Smooth muscle cell (in vitro differentiated cells): ENCODE data around the gene ETS2. TPM values are rescaled to one million over a fixed set of nuclear protein-coding genes. Genes with fewer than 3 reads are reported as not detected.

Experiments used
- DNase-seq: peaks from one replicate; lab custom pipeline; 2025; ENCODE audit not compliant: unreplicated experiment; lab: John Stamatoyannopoulos, UW
- H2AFZ ChIP-seq: fragments of 200-600 bp; sonication (generic); 2 replicates; pipeline ENCODE4 v1.6.0; 2016; ENCODE audit warnings: antibody characterized with exemption, low read depth, mild to moderate bottlenecking
- H3F3A ChIP-seq: fragments of 200-600 bp; sonication (generic); 2 replicates; pipeline ENCODE4 v1.6.0; 2017; ENCODE audit warnings: antibody characterized with exemption, low read depth
- H3K27ac ChIP-seq: fragments of 200-600 bp; sonication (generic); 2 replicates; pipeline ENCODE4 v1.5.1; 2016; ENCODE audit warnings: low read depth, mild to moderate bottlenecking
- H3K27me3 ChIP-seq: fragments of 200-600 bp; sonication (generic); 2 replicates; pipeline ENCODE4 v1.6.1; 2016; ENCODE audit warnings: low read depth, mild to moderate bottlenecking
- H3K36me3 ChIP-seq: fragments of 200-600 bp; sonication (generic); 2 replicates; pipeline ENCODE4 v1.5.1; 2016; ENCODE audit warnings: low read depth
- H3K4me1 ChIP-seq: fragments of 200-600 bp; sonication (generic); 2 replicates; pipeline ENCODE4 v1.5.1; 2016; ENCODE audit warnings: low read depth
- H3K4me2 ChIP-seq: fragments of 200-600 bp; sonication (generic); 2 replicates; pipeline ENCODE4 v1.6.0; 2016; ENCODE audit warnings: mild to moderate bottlenecking
- H3K4me3 ChIP-seq: fragments of 200-600 bp; sonication (generic); 2 replicates; pipeline ENCODE4 v1.5.1; 2016; ENCODE audit warnings: mild to moderate bottlenecking
- H3K79me2 ChIP-seq: fragments of 200-600 bp; sonication (generic); 2 replicates; pipeline ENCODE4 v1.6.0; 2016; ENCODE audit warnings: low read depth, mild to moderate bottlenecking
- H3K9ac ChIP-seq: fragments of 200-600 bp; sonication (generic); 2 replicates; pipeline ENCODE4 v1.6.0; 2016; ENCODE audit warnings: low read depth
- H3K9me3 ChIP-seq: fragments of 200-600 bp; sonication (generic); replicated peaks from 2 replicates; pipeline ENCODE4 v1.5.1; 2016; ENCODE audit warnings: low read depth
- H4K20me1 ChIP-seq: fragments of 200-600 bp; sonication (generic); 2 replicates; pipeline ENCODE4 v1.6.0; 2016; ENCODE audit warnings: low read depth
- WGBS: methylation state at CpG from one replicate; pipeline ENCODE4 v1.1.7; 2016; ENCODE audit warnings: low lambda C conversion rate; 5-methylcytosine and 5-hydroxymethylcytosine counted together
- polyA plus RNA-seq: library from polyadenylated mRNA; unstranded; fragments of >200 nt; fragmentation: Nextera tagmentation; extraction: Ambion mirVana; gene quantifications from 2 replicates; pipeline ENCODE4 v1.2.1, GENCODE V29; 2016
- total RNA-seq: library from RNA; depleted of rRNA; stranded (reverse); fragments of >200 nt; gene quantifications from 2 replicates; pipeline ENCODE4 v1.2.3, GENCODE V29; 2014
- TF ChIP-seq, protein P1 (sequence below): fragments of 200-600 bp; sonication (generic); IDR thresholded peaks from 2 replicates; pipeline ENCODE4 v1.5.1; 2017; ENCODE audit warnings: borderline replicate concordance, mild to moderate bottlenecking, antibody characterized with exemption; ENCODE audit not compliant: insufficient read depth, poor library complexity, severe bottlenecking

The ETS2 gene
- total and polyA plus RNA-seq, 2 experiments from 2014 or later: 65.9 to 77.7 TPM

DNA sequence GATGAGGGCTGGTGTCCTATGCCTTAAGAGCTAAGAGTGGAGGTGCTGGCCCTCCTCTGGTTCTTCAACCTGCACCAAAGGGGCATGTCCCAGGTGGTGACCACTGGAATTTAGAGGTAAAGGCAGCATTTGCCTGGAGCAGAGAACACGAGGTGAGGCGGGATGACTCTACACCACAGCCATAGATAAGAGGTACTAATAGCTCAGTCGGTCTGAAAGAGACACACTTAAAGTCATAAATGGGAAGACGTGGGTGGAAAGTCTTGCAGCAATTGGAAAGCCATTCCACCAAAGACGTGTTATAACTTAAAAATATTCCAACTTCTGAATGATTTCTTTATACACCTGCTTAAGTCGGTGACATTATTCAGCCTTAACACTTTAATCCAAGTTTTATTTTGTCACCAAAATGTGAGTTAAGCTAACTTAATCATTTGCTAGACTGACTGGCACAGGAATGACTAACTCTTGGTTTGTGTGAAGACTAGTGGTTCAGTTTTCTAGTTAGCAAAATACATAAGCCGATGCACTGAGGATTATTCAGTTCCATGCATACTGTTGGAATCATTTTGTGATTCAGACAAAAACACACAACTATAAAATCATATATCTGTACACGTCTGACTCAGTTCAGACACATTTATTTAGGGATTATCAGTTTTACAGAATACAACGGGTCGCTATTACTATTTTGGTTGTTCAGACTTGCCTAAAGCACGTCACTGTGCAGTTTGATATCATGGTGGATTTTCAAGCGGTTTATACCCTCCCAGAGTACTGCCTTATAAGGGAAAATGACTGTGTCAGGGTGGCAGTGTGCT lies 4.6 kb upstream of the ETS2 start:
- Histone ChIP-seq H3K9me3 (no peaks in the 10 kb centered on the region), H3F3A (peaks cover 40% of the 10 kb centered on the region), H3K27me3 (no peaks in the 10 kb centered on the region), H3K4me3 (no peak overlapping the region), H3K36me3 (no peaks in the 10 kb centered on the region), H4K20me1 (peaks cover 3% of the 10 kb centered on the region), H3K4me1 (peaks cover 29% of the 10 kb centered on the region), H3K9ac (peak overlapping the region; percentile 93), H3K27ac (peak overlapping the region; percentile 98), H2AFZ (no peak overlapping the region), H3K79me2 (peaks cover 4% of the 10 kb centered on the region), H3K4me2 (peak overlapping the region; percentile 90)
- WGBS: 18% methylated on average over 12 of the region's 12 CpGs
- DNase-seq: no peak
- TF ChIP-seq, protein P1, sequence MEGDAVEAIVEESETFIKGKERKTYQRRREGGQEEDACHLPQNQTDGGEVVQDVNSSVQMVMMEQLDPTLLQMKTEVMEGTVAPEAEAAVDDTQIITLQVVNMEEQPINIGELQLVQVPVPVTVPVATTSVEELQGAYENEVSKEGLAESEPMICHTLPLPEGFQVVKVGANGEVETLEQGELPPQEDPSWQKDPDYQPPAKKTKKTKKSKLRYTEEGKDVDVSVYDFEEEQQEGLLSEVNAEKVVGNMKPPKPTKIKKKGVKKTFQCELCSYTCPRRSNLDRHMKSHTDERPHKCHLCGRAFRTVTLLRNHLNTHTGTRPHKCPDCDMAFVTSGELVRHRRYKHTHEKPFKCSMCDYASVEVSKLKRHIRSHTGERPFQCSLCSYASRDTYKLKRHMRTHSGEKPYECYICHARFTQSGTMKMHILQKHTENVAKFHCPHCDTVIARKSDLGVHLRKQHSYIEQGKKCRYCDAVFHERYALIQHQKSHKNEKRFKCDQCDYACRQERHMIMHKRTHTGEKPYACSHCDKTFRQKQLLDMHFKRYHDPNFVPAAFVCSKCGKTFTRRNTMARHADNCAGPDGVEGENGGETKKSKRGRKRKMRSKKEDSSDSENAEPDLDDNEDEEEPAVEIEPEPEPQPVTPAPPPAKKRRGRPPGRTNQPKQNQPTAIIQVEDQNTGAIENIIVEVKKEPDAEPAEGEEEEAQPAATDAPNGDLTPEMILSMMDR: no peak

DNA sequence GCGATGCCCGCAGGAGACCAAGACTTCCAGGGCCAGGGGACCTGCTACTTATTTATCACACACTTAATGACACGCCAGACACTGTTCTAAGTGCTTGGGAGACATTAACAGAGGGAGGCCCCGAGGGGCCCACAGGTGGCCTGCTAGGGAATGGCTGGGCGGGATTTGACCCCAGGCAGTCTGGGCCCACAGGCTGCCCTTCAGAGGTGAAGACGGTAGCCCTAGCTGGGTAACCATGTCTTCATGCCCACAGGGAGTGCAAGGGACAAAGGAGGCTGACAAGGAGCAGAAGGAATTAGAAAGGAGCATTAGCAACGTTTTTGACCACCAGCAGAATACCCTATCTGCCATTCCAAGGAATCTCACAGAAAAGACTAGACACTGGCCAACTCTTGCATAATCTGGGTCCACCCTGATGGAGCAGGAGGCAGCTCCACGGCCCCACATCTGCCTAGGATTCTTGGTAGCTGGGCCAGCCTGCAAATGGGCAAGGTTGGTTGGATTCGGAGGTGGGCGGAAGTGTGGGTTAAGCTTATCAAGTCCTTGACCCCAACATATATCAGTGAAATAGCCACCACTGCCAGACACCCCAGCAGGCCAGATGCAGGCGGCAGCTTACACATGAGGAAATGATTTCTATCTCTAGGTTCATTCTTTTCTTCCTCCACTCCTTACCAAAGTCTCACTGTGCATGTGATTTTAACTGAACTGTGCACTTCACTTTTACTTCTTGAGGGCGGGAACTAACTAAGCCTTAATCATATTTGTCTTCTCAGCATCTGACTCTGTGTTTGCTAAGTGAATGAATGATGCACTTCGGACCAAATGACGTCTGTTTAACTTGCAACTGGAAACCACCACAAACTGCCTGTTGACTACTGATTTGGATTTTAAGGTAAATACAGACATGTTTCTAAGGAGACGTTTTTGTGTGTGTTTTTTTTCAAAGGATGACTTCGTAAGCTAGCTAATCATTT lies 3.4 kb upstream of the ETS2 start:
- Histone ChIP-seq H4K20me1 (peaks cover 15% of the 10 kb centered on the region), H3K9me3 (no peaks in the 10 kb centered on the region), H3K27me3 (no peaks in the 10 kb centered on the region), H3K36me3 (no peaks in the 10 kb centered on the region), H3K27ac (peak overlapping the region; percentile 98), H3K4me1 (peaks cover 20% of the 10 kb centered on the region), H3K9ac (peak overlapping the region; percentile 93), H3K4me3 (no peak overlapping the region), H2AFZ (no peak overlapping the region), H3K79me2 (peaks cover 16% of the 10 kb centered on the region), H3F3A (peaks cover 36% of the 10 kb centered on the region), H3K4me2 (peak overlapping the region; percentile 90)
- TF ChIP-seq, protein P1: no peak
- DNase-seq: no peak
- 68% methylated on average over 16 of the region's 16 CpGs for whole genome bisulfite sequencing

DNA sequence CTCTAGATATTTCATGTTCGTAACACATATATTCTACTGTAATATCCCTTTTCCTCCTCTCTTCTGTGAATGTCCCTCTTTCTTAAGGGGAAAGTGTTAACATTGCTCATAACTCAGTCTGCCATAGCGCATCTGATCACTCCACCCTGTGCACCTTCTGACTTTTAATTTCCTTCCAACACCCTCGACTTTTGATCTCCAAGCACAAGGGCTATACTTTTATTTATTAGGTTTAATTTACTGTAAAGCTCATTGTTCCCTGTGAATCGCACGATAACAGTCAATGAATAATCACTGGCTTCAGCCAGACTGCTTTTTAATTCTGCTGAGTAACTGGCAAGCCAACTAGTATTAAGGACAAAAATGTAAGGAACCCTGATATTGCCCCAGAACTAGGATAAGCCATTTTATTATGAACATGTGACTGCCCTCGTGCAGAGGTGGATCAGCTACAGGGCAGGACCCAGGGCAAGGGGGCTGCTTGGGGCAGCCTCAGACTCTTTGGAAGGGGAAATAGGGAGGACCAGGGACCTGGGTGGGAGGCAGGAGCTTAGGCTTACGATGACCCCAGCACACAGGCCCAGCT lies 2.6 kb upstream of the ETS2 start:
- Histone ChIP-seq H3K79me2 (peaks cover 25% of the 10 kb centered on the region), H4K20me1 (peaks cover 23% of the 10 kb centered on the region), H3K27me3 (no peaks in the 10 kb centered on the region), H3K4me3 (no peak overlapping the region), H3K9ac (peak overlapping the region; percentile 93), H3F3A (peaks cover 29% of the 10 kb centered on the region), H3K4me2 (peak overlapping the region; percentile 90), H3K4me1 (peaks cover 17% of the 10 kb centered on the region), H3K27ac (peak overlapping the region; percentile 98), H2AFZ (no peak overlapping the region), H3K36me3 (no peaks in the 10 kb centered on the region), H3K9me3 (no peaks in the 10 kb centered on the region)
- 40% methylated on average over 7 of the region's 7 CpGs for WGBS
- TF ChIP-seq, protein P1: no peak
- DNase-seq: no peak
